OCI-LY3 (cell line): ENCODE results near the gene PLA2G15.

ENCODE experiments used
- H2AFZ ChIP-seq: fragments of 200-600, 300-600 bp; shearing (Covaris generic); 2 replicates; pipeline ENCODE4 v1.6.0; 2014; ENCODE audit warnings: antibody characterized with exemption, low read depth, low read length
- H3K27ac ChIP-seq: fragments of 200-600, 300-600 bp; sonication (generic); 2 replicates; pipeline ENCODE4 v1.5.1; 2014; ENCODE audit warnings: mild to moderate bottlenecking, low read length, moderate library complexity, mixed read lengths
- H3K27me3 ChIP-seq: fragments of 200-600, 300-600 bp; sonication (generic); 2 replicates; pipeline ENCODE4 v1.6.1; 2014; ENCODE audit warnings: low read depth, low read length, mixed read lengths
- H3K36me3 ChIP-seq: fragments of 200-600, 300-600 bp; sonication (generic); replicated peaks from 2 replicates; pipeline ENCODE3; 2014; ENCODE audit warnings: low read depth, low read length, mixed read lengths
- H3K4me1 ChIP-seq: fragments of 300-600, 200-600 bp; sonication (generic); 2 replicates; pipeline ENCODE4 v1.6.1; 2014; ENCODE audit warnings: low read length, mixed read lengths
- H3K4me2 ChIP-seq: fragments of 200-600, 300-600 bp; sonication (generic); 2 replicates; pipeline ENCODE4 v1.6.1; 2014; ENCODE audit warnings: low read length, mixed read lengths
- H3K4me3 ChIP-seq: fragments of 300-600, 200-600 bp; sonication (generic); 2 replicates; pipeline ENCODE4 v1.5.1; 2014; ENCODE audit warnings: antibody characterized with exemption, mild to moderate bottlenecking, low read length, moderate library complexity
- H3K79me2 ChIP-seq: fragments of 300-600, 200-600 bp; shearing (Covaris generic); 2 replicates; pipeline ENCODE4 v1.6.1; 2014; ENCODE audit warnings: mild to moderate bottlenecking, low read length, mixed read lengths
- H3K9ac ChIP-seq: fragments of 300-600, 200-600 bp; shearing (Covaris generic); 2 replicates; pipeline ENCODE4 v1.6.0; 2014; ENCODE audit warnings: mild to moderate bottlenecking, low read length, moderate library complexity
- H3K9me3 ChIP-seq: fragments of 200-600, 300-600 bp; shearing (Covaris generic); 2 replicates; pipeline ENCODE4 v1.6.1; 2014; ENCODE audit warnings: low read length, mixed read lengths; ENCODE audit not compliant: insufficient read depth
- H4K20me1 ChIP-seq: fragments of 200-600, 300-600 bp; sonication (generic); 2 replicates; pipeline ENCODE4 v1.6.1; 2016; ENCODE audit warnings: low read length, mixed read lengths; ENCODE audit not compliant: insufficient read depth
- EZH2phosphoT487 ChIP-seq: fragments of 200-600 bp; shearing (Covaris generic); IDR thresholded peaks from 2 replicates; pipeline ENCODE4 v1.6.1; 2018; ENCODE audit warnings: antibody characterized with exemption, mixed run types, low read depth
- TF ChIP-seq, protein P1 (sequence below): fragments of 200-600, 300-600 bp; sonication (generic); IDR thresholded peaks from 2 replicates; pipeline ENCODE4 v1.5.1; 2014; ENCODE audit warnings: antibody characterized with exemption, low read length, low read depth

Gene PLA2G15

DNA sequence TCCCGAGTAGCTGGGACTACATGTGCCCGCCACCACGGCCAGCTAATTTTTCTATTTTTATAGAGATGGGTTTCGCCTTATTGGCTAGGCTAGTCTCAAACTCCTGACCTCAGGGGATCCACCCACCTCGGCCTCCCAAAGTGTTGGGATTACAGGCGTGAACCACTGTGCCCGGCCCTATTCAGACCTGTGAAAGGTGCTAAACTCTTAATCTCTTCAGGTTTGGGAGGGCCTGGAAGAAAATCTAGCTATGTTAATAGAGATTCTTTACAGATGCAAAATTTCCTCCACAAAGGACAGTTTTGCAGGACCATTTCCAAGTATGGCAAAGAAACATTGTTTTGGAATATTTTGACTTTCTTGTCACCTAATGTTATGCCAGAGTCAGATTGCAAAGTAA, 3.1 kb upstream of the PLA2G15 start:
- no peak overlapping the region for H3K4me2 ChIP-seq
- H3K9ac ChIP-seq = no peak overlapping the region
- no peaks in the 10 kb centered on the region for H3K79me2 ChIP-seq
- no peaks in the 10 kb centered on the region for H3K36me3 ChIP-seq
- TF ChIP-seq, protein P1, sequence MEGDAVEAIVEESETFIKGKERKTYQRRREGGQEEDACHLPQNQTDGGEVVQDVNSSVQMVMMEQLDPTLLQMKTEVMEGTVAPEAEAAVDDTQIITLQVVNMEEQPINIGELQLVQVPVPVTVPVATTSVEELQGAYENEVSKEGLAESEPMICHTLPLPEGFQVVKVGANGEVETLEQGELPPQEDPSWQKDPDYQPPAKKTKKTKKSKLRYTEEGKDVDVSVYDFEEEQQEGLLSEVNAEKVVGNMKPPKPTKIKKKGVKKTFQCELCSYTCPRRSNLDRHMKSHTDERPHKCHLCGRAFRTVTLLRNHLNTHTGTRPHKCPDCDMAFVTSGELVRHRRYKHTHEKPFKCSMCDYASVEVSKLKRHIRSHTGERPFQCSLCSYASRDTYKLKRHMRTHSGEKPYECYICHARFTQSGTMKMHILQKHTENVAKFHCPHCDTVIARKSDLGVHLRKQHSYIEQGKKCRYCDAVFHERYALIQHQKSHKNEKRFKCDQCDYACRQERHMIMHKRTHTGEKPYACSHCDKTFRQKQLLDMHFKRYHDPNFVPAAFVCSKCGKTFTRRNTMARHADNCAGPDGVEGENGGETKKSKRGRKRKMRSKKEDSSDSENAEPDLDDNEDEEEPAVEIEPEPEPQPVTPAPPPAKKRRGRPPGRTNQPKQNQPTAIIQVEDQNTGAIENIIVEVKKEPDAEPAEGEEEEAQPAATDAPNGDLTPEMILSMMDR = no peak
- TF ChIP-seq EZH2phosphoT487 = no peak
- H3K9me3 ChIP-seq = no peaks in the 10 kb centered on the region
- no peak overlapping the region for H3K4me3 ChIP-seq
- no peak overlapping the region for H2AFZ ChIP-seq
- no peaks in the 10 kb centered on the region for H3K27me3 ChIP-seq
- no peaks in the 10 kb centered on the region for H4K20me1 ChIP-seq
- H3K4me1 ChIP-seq = peaks cover 12% of the 10 kb centered on the region; the same call in 1 of the 2 replicates
- no peak overlapping the region for H3K27ac ChIP-seq

GRCh38 chr16:68242926-68243858, 2.0 kb upstream of the PLA2G15 start:
- H3K4me2 ChIP-seq = no peak overlapping the region
- no peak overlapping the region for H2AFZ ChIP-seq
- no peaks in the 10 kb centered on the region for H3K27me3 ChIP-seq
- no peak overlapping the region for H3K27ac ChIP-seq
- no peaks in the 10 kb centered on the region for H3K36me3 ChIP-seq
- H3K9ac ChIP-seq = no peak overlapping the region
- H3K79me2 ChIP-seq = no peaks in the 10 kb centered on the region
- TF ChIP-seq, protein P1 = no peak
- TF ChIP-seq EZH2phosphoT487 = no peak
- H3K4me3 ChIP-seq = no peak overlapping the region
- peaks cover 12% of the 10 kb centered on the region; the same call in 1 of the 2 replicates for H3K4me1 ChIP-seq
- no peaks in the 10 kb centered on the region for H3K9me3 ChIP-seq
- H4K20me1 ChIP-seq = no peaks in the 10 kb centered on the region

GRCh38 chr16:68244481-68244902, 681 bp upstream of the PLA2G15 start:
- peaks cover 12% of the 10 kb centered on the region; the same call in 1 of the 2 replicates for H3K4me1 ChIP-seq
- H3K27ac ChIP-seq = no peak overlapping the region

GRCh38 chr16:68246121-68246520, 948 bp downstream of the PLA2G15 start:
- Histone ChIP-seq H3K27ac (no peak overlapping the region), H3K9ac (no peak overlapping the region), H4K20me1 (no peaks in the 10 kb centered on the region), H3K9me3 (no peaks in the 10 kb centered on the region), H3K4me2 (peak overlapping the region; percentile 88), H3K4me3 (peak overlapping the region; percentile 95; the same call in 1 of the 2 replicates), H3K27me3 (no peaks in the 10 kb centered on the region), H3K79me2 (no peaks in the 10 kb centered on the region), H2AFZ (no peak overlapping the region), H3K4me1 (peaks cover 12% of the 10 kb centered on the region; the same call in 1 of the 2 replicates), H3K36me3 (no peaks in the 10 kb centered on the region)
- no peak for TF ChIP-seq EZH2phosphoT487
- TF ChIP-seq, protein P1 = no peak

More at GRCh38 chr16:68244481-68244902, 681 bp upstream of the PLA2G15 start:
- Histone ChIP-seq H3K4me2 (peak overlapping the region; percentile 95), H3K27me3 (no peaks in the 10 kb centered on the region), H2AFZ (peak overlapping the region; percentile 91), H3K4me3 (peak overlapping the region; percentile 95), H3K36me3 (no peaks in the 10 kb centered on the region), H4K20me1 (no peaks in the 10 kb centered on the region), H3K9me3 (no peaks in the 10 kb centered on the region), H3K9ac (peak overlapping the region; percentile 77), H3K79me2 (no peaks in the 10 kb centered on the region)
- TF ChIP-seq, protein P1 = no peak
- TF ChIP-seq EZH2phosphoT487 = no peak
